CD4-positive, alpha-beta T cell treated with Interleukin-6 for 4 hours (primary cell): ENCODE results near the gene SYNDIG1.

Experiments used
- DNase-seq: peaks from one replicate; pipeline ENCODE4 v3.0.0-alpha.2; 2020; ENCODE audit warnings: mixed read lengths

SYNDIG1 gene

GRCh38 chr20:24664266-24664986 is 195.0 kb downstream of the SYNDIG1 start:
- no peak for DNase-seq

GRCh38 chr20:24665196-24665595 is 195.8 kb downstream of the SYNDIG1 start:
- no peak for DNase-seq

- DNase-seq, result no peak
Measured at GRCh38 chr20:24665741-24666191, 196.3 kb downstream of the SYNDIG1 start.

GRCh38 chr20:24667689-24668383 is 198.4 kb downstream of the SYNDIG1 start:
- DNase-seq, result no peak

GRCh38 chr20:24668384-24668702 is 198.9 kb downstream of the SYNDIG1 start:
- no peak for DNase-seq

- no peak for DNase-seq
Measured at GRCh38 chr20:24668791-24669190, 199.4 kb downstream of the SYNDIG1 start.

GRCh38 chr20:24669701-24670100 is 200.3 kb downstream of the SYNDIG1 start:
- no peak for DNase-seq

GRCh38 chr20:24670341-24670872 is 201.0 kb downstream of the SYNDIG1 start:
- no peak for DNase-seq

GRCh38 chr20:24670981-24671380 is 201.6 kb downstream of the SYNDIG1 start:
- DNase-seq, result no peak

GRCh38 chr20:24672181-24672880 is 202.9 kb downstream of the SYNDIG1 start:
- no peak for DNase-seq

- DNase-seq, result no peak
Measured at GRCh38 chr20:24672886-24673677, 203.7 kb downstream of the SYNDIG1 start.

- no peak for DNase-seq
Measured at GRCh38 chr20:24673678-24674570, 204.5 kb downstream of the SYNDIG1 start.

- DNase-seq, result no peak
Measured at GRCh38 chr20:24674921-24675605, 205.6 kb downstream of the SYNDIG1 start.

- no peak for DNase-seq
Measured at GRCh38 chr20:24675651-24676352, 206.4 kb downstream of the SYNDIG1 start.

- no peak for DNase-seq
Measured at GRCh38 chr20:24676353-24676977, 207.0 kb downstream of the SYNDIG1 start.

- DNase-seq, result no peak
Measured at GRCh38 chr20:24676978-24677370, 207.5 kb downstream of the SYNDIG1 start.

- DNase-seq, result no peak
Measured at GRCh38 chr20:24677626-24678315, 208.3 kb downstream of the SYNDIG1 start.

- no peak for DNase-seq
Measured at GRCh38 chr20:24678351-24679106, 209.1 kb downstream of the SYNDIG1 start.
